ENCODE results near the gene PRAMEF27.
"Not testable (repeated sequence)": the region's sequence is repeated elsewhere in the genome, so short reads cannot be mapped to it uniquely, and the experiment has no call there.

The PRAMEF27 gene

GRCh38 chr1:13056475-13056874, at the start of gene PRAMEF27:
PRAMEF27 (minus strand) TSS chr1:13056575; CDS start chr1:13053659, 2,916 bp downstream.
- H2AFZ ChIP-seq (ENCODE audit: low read depth, low read length); H3K4me1 ChIP-seq (ENCODE audit: low read length); H3K9ac ChIP-seq (ENCODE audit: low read length); H3K9me3 ChIP-seq (ENCODE audit: insufficient read depth, low read length); H4K20me1 ChIP-seq (ENCODE audit: insufficient read depth, low read length); H3K27ac ChIP-seq (ENCODE audit: low read length); H3K4me3 ChIP-seq (ENCODE audit: low read length); H3K4me2 ChIP-seq (ENCODE audit: low read length); H3K27me3 ChIP-seq (ENCODE audit: low read depth, low read length); H3K79me2 ChIP-seq (ENCODE audit: low read length); H3K36me3 ChIP-seq (replicated peaks; ENCODE audit: low read depth, low read length): not testable (repeated sequence)

GRCh38 chr1:13070474-13070873, 14.1 kb upstream of the PRAMEF27 start, which contains the start of gene PRAMEF25:
PRAMEF25 (plus strand) TSS chr1:13070774; CDS start chr1:13073694, 2,920 bp downstream.
- H3K4me1 ChIP-seq (ENCODE audit: low read length); H3K9me3 ChIP-seq (ENCODE audit: insufficient read depth, low read length); H2AFZ ChIP-seq (ENCODE audit: low read depth, low read length): not testable (repeated sequence)

GRCh38 chr1:13019846-13020245, 36.5 kb downstream of the PRAMEF27 start:
- H3K4me1 ChIP-seq (ENCODE audit: low read length); H3K9me3 ChIP-seq (ENCODE audit: insufficient read depth, low read length); H3K4me2 ChIP-seq (ENCODE audit: low read length); H4K20me1 ChIP-seq (ENCODE audit: insufficient read depth, low read length); H3K9ac ChIP-seq (ENCODE audit: low read length); H3K27me3 ChIP-seq (ENCODE audit: low read depth, low read length); H2AFZ ChIP-seq (ENCODE audit: low read depth, low read length); H3K79me2 ChIP-seq (ENCODE audit: low read length); H3K4me3 ChIP-seq (ENCODE audit: low read length); H3K36me3 ChIP-seq (replicated peaks; ENCODE audit: low read depth, low read length); H3K27ac ChIP-seq (ENCODE audit: low read length): not testable (repeated sequence)

More at GRCh38 chr1:13070474-13070873, 14.1 kb upstream of the PRAMEF27 start, which contains the start of gene PRAMEF25:
- H3K4me2 ChIP-seq (ENCODE audit: low read length); H4K20me1 ChIP-seq (ENCODE audit: insufficient read depth, low read length); H3K27ac ChIP-seq (ENCODE audit: low read length); H3K4me3 ChIP-seq (ENCODE audit: low read length); H3K9ac ChIP-seq (ENCODE audit: low read length); H3K36me3 ChIP-seq (replicated peaks; ENCODE audit: low read depth, low read length); H3K79me2 ChIP-seq (ENCODE audit: low read length); H3K27me3 ChIP-seq (ENCODE audit: low read depth, low read length): not testable (repeated sequence)

GRCh38 chr1:13011932-13012331, 44.4 kb downstream of the PRAMEF27 start:
- H3K9me3 ChIP-seq (ENCODE audit: insufficient read depth, low read length); H3K36me3 ChIP-seq (replicated peaks; ENCODE audit: low read depth, low read length); H3K4me3 ChIP-seq (ENCODE audit: low read length); H3K27ac ChIP-seq (ENCODE audit: low read length); H2AFZ ChIP-seq (ENCODE audit: low read depth, low read length); H3K9ac ChIP-seq (ENCODE audit: low read length); H3K79me2 ChIP-seq (ENCODE audit: low read length); H3K4me1 ChIP-seq (ENCODE audit: low read length); H4K20me1 ChIP-seq (ENCODE audit: insufficient read depth, low read length); H3K27me3 ChIP-seq (ENCODE audit: low read depth, low read length); H3K4me2 ChIP-seq (ENCODE audit: low read length): not testable (repeated sequence)

- H3K79me2 ChIP-seq (ENCODE audit: low read length); H3K36me3 ChIP-seq (replicated peaks; ENCODE audit: low read depth, low read length); H3K27ac ChIP-seq (ENCODE audit: low read length); H3K9me3 ChIP-seq (ENCODE audit: insufficient read depth, low read length); H3K4me2 ChIP-seq (ENCODE audit: low read length); H2AFZ ChIP-seq (ENCODE audit: low read depth, low read length); H3K4me1 ChIP-seq (ENCODE audit: low read length); H3K9ac ChIP-seq (ENCODE audit: low read length); H3K27me3 ChIP-seq (ENCODE audit: low read depth, low read length); H3K4me3 ChIP-seq (ENCODE audit: low read length); H4K20me1 ChIP-seq (ENCODE audit: insufficient read depth, low read length): not testable (repeated sequence)
Measured at GRCh38 chr1:13009348-13009747, 47.0 kb downstream of the PRAMEF27 start.

GRCh38 chr1:13005732-13006131, 50.6 kb downstream of the PRAMEF27 start:
- H3K9ac ChIP-seq (ENCODE audit: low read length); H3K4me3 ChIP-seq (ENCODE audit: low read length); H3K27ac ChIP-seq (ENCODE audit: low read length); H3K4me2 ChIP-seq (ENCODE audit: low read length); H3K9me3 ChIP-seq (ENCODE audit: insufficient read depth, low read length); H2AFZ ChIP-seq (ENCODE audit: low read depth, low read length); H3K36me3 ChIP-seq (replicated peaks; ENCODE audit: low read depth, low read length); H4K20me1 ChIP-seq (ENCODE audit: insufficient read depth, low read length); H3K4me1 ChIP-seq (ENCODE audit: low read length); H3K79me2 ChIP-seq (ENCODE audit: low read length); H3K27me3 ChIP-seq (ENCODE audit: low read depth, low read length): not testable (repeated sequence)

All from OCI-LY3 (cell line).